ENCODE measurements around the gene NAALADL1. TPM values are rescaled to one million over a fixed set of nuclear protein-coding genes. Genes with fewer than 3 reads are reported as not detected.

The NAALADL1 gene
- total RNA-seq, 1 donor from 2014 or later = 16.6 TPM

DNA sequence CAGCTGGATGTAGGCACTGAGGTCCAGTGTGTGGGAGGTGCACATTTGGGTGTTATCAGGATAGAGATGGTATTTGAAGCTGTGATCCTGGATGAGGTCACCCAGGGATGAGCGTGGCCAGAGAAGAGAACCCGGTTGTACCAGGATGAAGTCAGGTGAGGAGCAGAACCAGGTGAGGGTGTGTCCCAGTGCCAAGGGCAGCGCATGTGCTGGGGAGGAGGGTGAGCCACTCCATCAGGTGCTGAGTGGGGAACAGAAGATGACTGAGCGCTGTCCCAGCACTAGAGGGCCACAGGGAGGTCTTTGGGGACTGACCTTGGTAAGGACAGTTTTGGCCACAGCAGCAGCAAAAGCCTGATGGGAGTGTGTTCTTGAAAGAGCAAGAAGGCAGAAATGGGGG, 41.6 kb downstream of the NAALADL1 start:
- TF ChIP-seq, protein P1, sequence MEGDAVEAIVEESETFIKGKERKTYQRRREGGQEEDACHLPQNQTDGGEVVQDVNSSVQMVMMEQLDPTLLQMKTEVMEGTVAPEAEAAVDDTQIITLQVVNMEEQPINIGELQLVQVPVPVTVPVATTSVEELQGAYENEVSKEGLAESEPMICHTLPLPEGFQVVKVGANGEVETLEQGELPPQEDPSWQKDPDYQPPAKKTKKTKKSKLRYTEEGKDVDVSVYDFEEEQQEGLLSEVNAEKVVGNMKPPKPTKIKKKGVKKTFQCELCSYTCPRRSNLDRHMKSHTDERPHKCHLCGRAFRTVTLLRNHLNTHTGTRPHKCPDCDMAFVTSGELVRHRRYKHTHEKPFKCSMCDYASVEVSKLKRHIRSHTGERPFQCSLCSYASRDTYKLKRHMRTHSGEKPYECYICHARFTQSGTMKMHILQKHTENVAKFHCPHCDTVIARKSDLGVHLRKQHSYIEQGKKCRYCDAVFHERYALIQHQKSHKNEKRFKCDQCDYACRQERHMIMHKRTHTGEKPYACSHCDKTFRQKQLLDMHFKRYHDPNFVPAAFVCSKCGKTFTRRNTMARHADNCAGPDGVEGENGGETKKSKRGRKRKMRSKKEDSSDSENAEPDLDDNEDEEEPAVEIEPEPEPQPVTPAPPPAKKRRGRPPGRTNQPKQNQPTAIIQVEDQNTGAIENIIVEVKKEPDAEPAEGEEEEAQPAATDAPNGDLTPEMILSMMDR (IDR thresholded peaks at IDR 0.05; ENCODE audit: insufficient read depth, low read length, severe bottlenecking) = no peak
- DNase-seq (ENCODE audit: low read depth) = no peak
- peaks cover 1% of the 10 kb centered on the region for H3K36me3 ChIP-seq (ENCODE audit: control insufficient read depth, insufficient read depth, low read length)
- no peak for FAIRE-seq
- H3K4me3 ChIP-seq (ENCODE audit: low read depth, low read length) = no peak overlapping the region
- H3K27me3 ChIP-seq (ENCODE audit: control insufficient read depth, insufficient read depth, low read length) = no peaks in the 10 kb centered on the region

DNA sequence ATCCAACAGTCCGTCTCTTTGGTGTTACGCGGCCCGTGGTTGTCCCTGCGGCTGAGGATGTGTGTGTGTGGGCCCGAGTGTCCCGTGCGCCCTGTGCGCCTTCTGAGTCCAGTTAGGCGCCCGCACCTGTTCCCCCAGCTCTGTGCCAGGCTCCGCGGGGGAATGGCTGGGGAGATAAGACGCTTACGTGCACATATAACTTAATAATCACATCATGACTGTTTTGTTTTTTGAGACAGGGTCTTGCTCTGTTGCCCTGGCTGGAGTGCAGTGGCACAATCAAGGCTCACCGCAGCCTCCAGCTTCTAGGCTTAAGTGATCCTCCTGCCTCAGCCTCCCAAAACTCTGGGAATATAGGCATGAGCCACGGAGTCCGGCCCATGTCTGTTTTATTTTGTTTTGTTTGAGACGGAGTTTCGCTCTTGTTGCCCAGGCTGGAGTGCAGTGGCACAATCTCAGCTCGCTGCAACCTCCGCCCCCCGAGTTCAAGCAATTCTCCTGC, 43.6 kb downstream of the NAALADL1 start:
- DNase-seq (ENCODE audit: low read depth) = no peak
- Histone ChIP-seq H3K4me3 (ENCODE audit: low read depth, low read length) (peak overlapping the region; percentile 57), H3K27me3 (ENCODE audit: control insufficient read depth, insufficient read depth, low read length) (no peaks in the 10 kb centered on the region), H3K36me3 (ENCODE audit: control insufficient read depth, insufficient read depth, low read length) (no peaks in the 10 kb centered on the region)
- FAIRE-seq = no peak
- TF ChIP-seq, protein P1 (IDR thresholded peaks at IDR 0.05; ENCODE audit: insufficient read depth, low read length, severe bottlenecking) = no peak

DNA sequence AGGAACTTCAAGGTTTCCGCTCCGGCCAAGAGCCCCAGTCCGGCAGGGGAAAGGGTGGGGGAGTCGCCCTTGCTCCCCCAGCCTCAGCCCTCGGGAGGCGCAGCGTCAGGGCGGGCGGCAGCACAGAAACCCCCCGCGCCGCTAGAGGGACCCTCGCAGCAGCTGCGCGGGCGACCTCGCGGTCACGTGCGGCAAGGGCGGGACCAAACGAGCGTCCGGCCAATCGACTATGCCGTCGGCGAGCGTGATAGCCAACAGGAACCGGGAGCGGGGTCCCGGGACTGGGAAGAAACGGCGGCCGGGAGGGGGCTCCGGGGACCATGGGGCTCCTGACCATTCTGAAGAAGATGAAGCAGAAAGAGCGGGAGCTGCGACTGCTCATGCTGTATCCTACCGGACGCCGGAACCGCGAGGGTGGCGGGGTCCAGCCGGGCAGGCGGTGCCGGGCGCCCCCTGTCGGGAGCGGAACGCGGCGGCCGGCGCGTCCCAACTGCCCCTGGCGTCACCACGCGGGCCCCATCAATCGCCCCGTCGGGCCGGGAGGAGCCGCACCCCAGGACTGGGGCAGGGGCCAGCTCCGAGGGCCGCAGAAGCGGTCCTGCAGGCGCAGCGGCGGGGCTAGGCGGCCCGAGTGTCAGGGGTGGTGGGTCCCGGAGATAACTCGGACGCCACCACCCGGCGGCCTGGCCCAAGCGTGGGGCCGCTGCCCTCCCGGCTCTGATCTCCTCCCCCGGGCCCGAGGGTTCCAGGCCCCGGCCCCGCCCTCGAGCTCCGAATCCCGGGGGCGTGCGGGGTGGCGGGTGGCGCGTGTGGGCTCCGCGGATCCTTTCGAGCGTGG, 44.2 kb downstream of the NAALADL1 start, which contains the start of gene ARL2:
Gene ARL2 (plus strand): TSS at position 273 of the 838 bp plus-strand sequence. CDS start 48 bp downstream, at position 321.
- DNase-seq (ENCODE audit: low read depth) (peak; percentile 66), FAIRE-seq (no peak)

DNA sequence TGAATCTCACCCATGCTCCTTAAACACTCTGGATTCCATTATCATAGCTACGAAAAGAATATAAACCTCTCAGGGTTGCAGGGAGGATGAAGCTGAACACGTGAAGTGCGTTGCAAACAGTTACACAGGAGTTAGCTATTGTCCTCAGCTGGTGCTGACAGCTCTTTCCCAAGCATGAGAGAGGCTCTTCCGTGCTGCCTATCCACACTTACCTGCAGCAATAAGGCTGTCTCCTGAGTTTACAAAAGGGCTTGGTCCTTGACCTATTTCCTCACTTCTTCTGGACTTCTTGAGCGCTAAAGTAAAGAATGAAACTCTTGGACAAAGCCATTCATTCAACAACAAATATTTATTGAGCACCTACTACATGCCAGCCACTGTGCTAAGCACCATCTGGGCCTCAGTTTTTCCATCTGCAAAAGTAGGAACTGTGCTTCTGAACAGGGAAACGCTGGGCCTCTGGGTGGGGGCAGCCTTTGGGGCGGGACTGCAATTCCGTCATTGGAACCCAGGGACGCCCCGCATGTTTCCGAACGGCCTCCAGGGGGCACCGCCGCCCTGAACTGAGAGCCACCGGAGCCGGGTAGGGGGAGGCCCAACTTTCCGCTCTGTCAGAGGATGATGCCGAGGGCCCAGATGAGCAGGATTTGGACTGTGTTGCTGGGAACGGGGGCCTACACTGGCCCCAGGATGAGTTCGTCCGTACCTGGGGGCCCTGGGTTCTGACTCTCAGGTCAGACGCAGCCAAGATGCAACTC, 45.0 kb downstream of the NAALADL1 start:
- FAIRE-seq (no peak), DNase-seq (ENCODE audit: low read depth) (peak; percentile 70)
- TF ChIP-seq, protein P1 (IDR thresholded peaks at IDR 0.05; ENCODE audit: insufficient read depth, low read length, severe bottlenecking) = peak; percentile 82

More for the DNA sequence above, 44.2 kb downstream of the NAALADL1 start, which contains the start of gene ARL2:
- Histone ChIP-seq H3K27me3 (ENCODE audit: control insufficient read depth, insufficient read depth, low read length) (no peaks in the 10 kb centered on the region), H3K36me3 (ENCODE audit: control insufficient read depth, insufficient read depth, low read length) (no peaks in the 10 kb centered on the region), H3K4me3 (ENCODE audit: low read depth, low read length) (peak within 1 kb of the TSS; percentile 57)
- TF ChIP-seq, protein P1 (IDR thresholded peaks at IDR 0.05; ENCODE audit: insufficient read depth, low read length, severe bottlenecking) = peak; percentile 80

DNA sequence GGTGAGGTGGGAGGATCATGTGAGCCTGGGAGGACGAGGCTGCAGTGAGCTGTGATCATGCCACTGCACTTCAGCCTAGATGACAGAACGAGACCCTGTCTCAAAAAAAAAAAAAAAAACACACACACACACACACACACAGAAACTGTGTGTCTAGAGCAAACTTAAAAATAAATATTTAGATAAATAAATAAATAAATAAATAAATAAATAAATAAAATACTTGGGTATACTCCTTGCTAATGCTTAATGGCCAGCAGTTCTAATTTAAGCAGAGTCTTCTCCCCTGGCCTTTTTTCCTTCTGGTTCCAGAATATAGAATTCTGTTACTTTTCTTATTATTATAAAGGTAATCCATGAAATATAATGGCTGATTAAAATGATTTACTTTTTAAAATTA, 49.5 kb downstream of the NAALADL1 start:
- Histone ChIP-seq H3K27me3 (ENCODE audit: control insufficient read depth, insufficient read depth, low read length) (no peaks in the 10 kb centered on the region), H3K4me3 (ENCODE audit: low read depth, low read length) (no peak overlapping the region), H3K36me3 (ENCODE audit: control insufficient read depth, insufficient read depth, low read length) (no peaks in the 10 kb centered on the region)
- DNase-seq (ENCODE audit: low read depth) (no peak), FAIRE-seq (no peak)
- TF ChIP-seq, protein P1 (IDR thresholded peaks at IDR 0.05; ENCODE audit: insufficient read depth, low read length, severe bottlenecking) = no peak

More for the DNA sequence above, 45.0 kb downstream of the NAALADL1 start:
- no peaks in the 10 kb centered on the region for H3K27me3 ChIP-seq (ENCODE audit: control insufficient read depth, insufficient read depth, low read length)
- no peaks in the 10 kb centered on the region for H3K36me3 ChIP-seq (ENCODE audit: control insufficient read depth, insufficient read depth, low read length)
- peak overlapping the region; percentile 57 for H3K4me3 ChIP-seq (ENCODE audit: low read depth, low read length)

All from bronchial epithelial cell (primary cell).